H9 (cell line): ENCODE data around the gene BAZ1B. TPM values are rescaled to one million over a fixed set of nuclear protein-coding genes. Genes with fewer than 3 reads are reported as not detected.

Source experiments
- DNase-seq: peaks from one replicate; pipeline ENCODE4 v3.0.0-alpha.2; 2017
- H2AFZ ChIP-seq: one replicate; pipeline ENCODE4 v1.6.1; 2013; ENCODE audit warnings: mild to moderate bottlenecking, low read length, control low read depth, moderate library complexity
- H2AK5ac ChIP-seq: 2 replicates; pipeline ENCODE4 v1.6.1; 2013; ENCODE audit warnings: low read length, control low read depth, mixed read lengths; ENCODE audit not compliant: insufficient read length
- H2BK120ac ChIP-seq: one replicate; pipeline ENCODE4 v1.6.1; 2013; ENCODE audit warnings: low read depth, mild to moderate bottlenecking, low read length, control low read depth, inconsistent platforms; ENCODE audit not compliant: poor library complexity, severe bottlenecking
- H2BK12ac ChIP-seq: 2 replicates; pipeline ENCODE4 v1.6.1; 2013; ENCODE audit warnings: low read length, control low read depth, mixed read lengths, low read depth; ENCODE audit not compliant: insufficient read length
- H2BK15ac ChIP-seq: 2 replicates; pipeline ENCODE4 v1.6.1; 2013; ENCODE audit warnings: low read depth, low read length, control low read depth
- H2BK20ac ChIP-seq: one replicate; pipeline ENCODE4 v1.6.1; 2013; ENCODE audit warnings: low read depth, mild to moderate bottlenecking, low read length, control low read depth, inconsistent platforms; ENCODE audit not compliant: poor library complexity, severe bottlenecking
- H2BK5ac ChIP-seq: 2 replicates; pipeline ENCODE4 v1.6.1; 2013; ENCODE audit warnings: low read length, control low read depth, mixed read lengths; ENCODE audit not compliant: insufficient read length
- H3K14ac ChIP-seq: 2 replicates; pipeline ENCODE4 v1.6.1; 2013; ENCODE audit warnings: low read length, control low read depth; ENCODE audit not compliant: insufficient read depth
- H3K18ac ChIP-seq: 2 replicates; pipeline ENCODE4 v1.6.1; 2013; ENCODE audit warnings: low read depth, mild to moderate bottlenecking, mixed read lengths, low read length, control low read depth; ENCODE audit not compliant: insufficient read length
- H3K23ac ChIP-seq: 2 replicates; pipeline ENCODE4 v1.6.1; 2013; ENCODE audit warnings: low read length, control low read depth, mixed read lengths, low read depth; ENCODE audit not compliant: insufficient read length
- H3K23me2 ChIP-seq: 2 replicates; pipeline ENCODE4 v1.6.1; 2013; ENCODE audit warnings: low read depth, mild to moderate bottlenecking, mixed read lengths, low read length, control low read depth; ENCODE audit not compliant: insufficient read length, poor library complexity, severe bottlenecking
- H3K27ac ChIP-seq: 2 replicates; pipeline ENCODE4 v1.5.1; 2013; ENCODE audit warnings: low read length, control low read depth, mixed read lengths, low read depth; ENCODE audit not compliant: insufficient read length
- H3K27me3 ChIP-seq: 2 replicates; pipeline ENCODE4 v1.6.1; 2013; ENCODE audit warnings: low read length, control low read depth, inconsistent platforms; ENCODE audit not compliant: insufficient read depth
- H3K4ac ChIP-seq: 2 replicates; pipeline ENCODE4 v1.6.1; 2013; ENCODE audit warnings: low read depth, mild to moderate bottlenecking, control low read depth, inconsistent platforms, low read length, moderate library complexity
- H3K4me1 ChIP-seq: 2 replicates; pipeline ENCODE4 v1.6.1; 2013; ENCODE audit warnings: low read length, control low read depth, inconsistent platforms; ENCODE audit not compliant: insufficient read depth
- H3K4me2 ChIP-seq: 2 replicates; pipeline ENCODE4 v1.6.1; 2013; ENCODE audit warnings: low read length, control low read depth, mixed read lengths; ENCODE audit not compliant: insufficient read length, insufficient read depth
- H3K56ac ChIP-seq: 2 replicates; pipeline ENCODE4 v1.6.1; 2013; ENCODE audit warnings: low read depth, mild to moderate bottlenecking, mixed read lengths, low read length, control low read depth; ENCODE audit not compliant: insufficient read length
- H3K79me1 ChIP-seq: 2 replicates; pipeline ENCODE4 v1.6.1; 2013; ENCODE audit warnings: low read depth, mild to moderate bottlenecking, moderate library complexity, low read length, control low read depth, inconsistent platforms; ENCODE audit not compliant: insufficient read depth, poor library complexity, severe bottlenecking
- H3K79me2 ChIP-seq: 2 replicates; pipeline ENCODE4 v1.6.1; 2013; ENCODE audit warnings: low read length, control low read depth, inconsistent platforms; ENCODE audit not compliant: insufficient read depth
- H3K9ac ChIP-seq: 2 replicates; pipeline ENCODE4 v1.6.1; 2013; ENCODE audit warnings: low read length, control low read depth, mixed read lengths; ENCODE audit not compliant: insufficient read length; ENCODE audit errors: extremely low read depth
- H3K9me3 ChIP-seq: one replicate; pipeline ENCODE4 v1.6.1; 2013; ENCODE audit warnings: low read depth, low read length, inconsistent platforms; ENCODE audit not compliant: control insufficient read depth
- H3T11ph ChIP-seq: one replicate; pipeline ENCODE4 v1.6.1; 2013; ENCODE audit warnings: mild to moderate bottlenecking, low read length, control low read depth, inconsistent platforms
- H4K20me1 ChIP-seq: one replicate; pipeline ENCODE4 v1.6.1; 2013; ENCODE audit not compliant: control insufficient read depth, insufficient read length, insufficient read depth
- H4K5ac ChIP-seq: 2 replicates; pipeline ENCODE4 v1.6.1; 2013; ENCODE audit warnings: low read depth, mild to moderate bottlenecking, mixed read lengths, low read length, control low read depth; ENCODE audit not compliant: insufficient read length
- H4K8ac ChIP-seq: replicated peaks from 2 replicates; pipeline ENCODE4 v1.6.1; 2013; ENCODE audit warnings: low read length, control low read depth, mixed read lengths, low read depth; ENCODE audit not compliant: insufficient read length
- H4K91ac ChIP-seq: 2 replicates; pipeline ENCODE4 v1.6.1; 2013; ENCODE audit warnings: low read depth, mild to moderate bottlenecking, moderate library complexity, mixed read lengths, low read length, control low read depth; ENCODE audit not compliant: insufficient read length
- H3K27ac Mint-ChIP-seq, 3 experiments: 2 replicates in 2 of 3; 3 replicates in 1 of 3; pipeline ENCODE4 v1.8.0; 2020 to 2021; ENCODE audit warnings: mixed read lengths in 3 of 3, mild to moderate bottlenecking in 1 of 3, moderate library complexity in 1 of 3
- H3K27me3 Mint-ChIP-seq: 2 replicates; pipeline ENCODE4 v1.8.0; 2021; ENCODE audit warnings: low read depth, mild to moderate bottlenecking, moderate library complexity, mixed read lengths
- H3K36me3 Mint-ChIP-seq, 3 experiments: 2 replicates in 2 of 3; 3 replicates in 1 of 3; pipeline ENCODE4 v1.8.0; 2020 to 2021; ENCODE audit warnings: low read depth in 3 of 3, mixed read lengths in 3 of 3; ENCODE audit not compliant: insufficient read depth in 1 of 3
- H3K4me1 Mint-ChIP-seq, 2 experiments: 2 replicates each; pipeline ENCODE4 v1.8.0; 2020; ENCODE audit warnings: mixed read lengths in 2 of 2
- H3K4me3 Mint-ChIP-seq, 2 experiments: 2 replicates in 1 of 2; 3 replicates in 1 of 2; pipeline ENCODE4 v1.8.0; 2020 to 2021; ENCODE audit warnings: mild to moderate bottlenecking in 2 of 2, mixed read lengths in 2 of 2, moderate library complexity in 1 of 2
- H3K9me3 Mint-ChIP-seq, 2 experiments: 2 replicates in 1 of 2; 3 replicates in 1 of 2; pipeline ENCODE4 v1.8.0; 2020; ENCODE audit warnings: mild to moderate bottlenecking in 2 of 2, mixed read lengths in 2 of 2, moderate library complexity in 1 of 2
- CTCF ChIP-seq: fragments of 200-600 bp; sonication (generic); conservative IDR thresholded peaks from 3 replicates; pipeline ENCODE4 v1.8.0; 2021; ENCODE audit warnings: antibody characterized with exemption, mild to moderate bottlenecking
- WGBS: extraction: QIAGEN DNeasy Blood & Tissue Kit; methylation state at CpG from one replicate; pipeline ENCODE4 v1.1.7; 2013; ENCODE audit warnings: missing lambda C conversion rate, low lambda C conversion rate, mixed read lengths; ENCODE audit not compliant: insufficient read length; ENCODE audit errors: extremely low coverage; 5-methylcytosine and 5-hydroxymethylcytosine counted together
- total RNA-seq: library from RNA; stranded (reverse); gene quantifications from 2 replicates; pipeline ENCODE4 v1.2.1, GENCODE V29; 2021

BAZ1B gene
- total RNA-seq, 1 experiment from 2014 or later = 96.4 TPM

DNA sequence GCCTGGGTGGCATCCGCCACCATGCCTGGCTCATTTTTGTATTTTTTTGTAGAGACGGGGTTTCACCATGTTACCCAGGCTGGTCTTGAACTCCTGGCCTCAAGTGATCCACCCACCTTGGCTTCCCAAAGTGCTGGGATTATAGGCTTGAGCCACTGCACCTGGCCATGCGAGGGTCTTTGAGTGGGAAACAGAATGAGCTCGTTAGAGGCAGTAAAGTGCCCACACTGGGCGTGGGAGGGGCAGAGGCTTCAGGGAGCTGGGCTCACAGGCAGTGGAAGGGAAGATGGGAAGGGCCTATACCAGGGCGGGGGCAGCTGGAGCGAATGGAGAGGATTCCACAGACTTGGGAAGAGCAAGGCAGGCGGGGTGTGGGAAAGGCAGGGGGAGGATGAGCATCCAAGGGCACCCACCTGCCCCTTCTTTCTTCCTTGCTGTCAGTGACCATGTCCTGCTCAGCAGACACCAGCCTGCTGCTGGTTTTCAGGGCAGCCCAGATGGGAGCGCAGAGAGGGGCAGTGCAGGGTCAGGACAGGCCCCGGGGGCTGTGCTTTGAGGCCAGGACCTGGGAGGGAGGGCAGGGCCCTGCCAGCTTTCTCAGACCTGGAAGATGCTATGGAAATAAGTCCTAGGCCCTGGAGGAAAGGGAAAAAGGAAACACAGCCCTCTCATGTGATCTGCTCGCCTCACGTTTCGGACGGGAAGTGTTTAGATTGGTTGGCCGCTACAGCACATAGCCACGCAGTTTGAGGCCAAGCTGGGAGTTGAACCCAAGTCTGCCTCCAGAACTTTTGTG is 84.3 kb downstream of the BAZ1B start:
- Histone ChIP-seq H3K79me2 (no peaks in the 10 kb centered on the region), H4K91ac (no peak overlapping the region), H2BK20ac (no peak overlapping the region), H3K9me3 (no peaks in the 10 kb centered on the region), H4K20me1 (no peaks in the 10 kb centered on the region), H3K23me2 (no peaks in the 10 kb centered on the region), H3K14ac (no peak overlapping the region; the same call in 1 of the 2 replicates), H3K79me1 (no peaks in the 10 kb centered on the region), H2BK5ac (no peak overlapping the region), H2BK120ac (no peak overlapping the region), H3T11ph (no peak overlapping the region), H4K5ac (no peak overlapping the region), H3K9ac (no peak overlapping the region), H3K4ac (no peak overlapping the region), H3K4me1 (no peaks in the 10 kb centered on the region), H3K4me2 (no peak overlapping the region), H2AK5ac (no peak overlapping the region), H3K56ac (no peak overlapping the region), H3K27me3 (no peaks in the 10 kb centered on the region; the same call in 1 of the 2 replicates), H3K23ac (no peak overlapping the region), H3K27ac (no peak overlapping the region), H2BK12ac (no peak overlapping the region), H2BK15ac (no peak overlapping the region), H4K8ac (no peak overlapping the region), H2AFZ (no peak overlapping the region), H3K18ac (no peak overlapping the region)
- peaks cover 0 to 3% of the 10 kb centered on the region in 2 experiments; a peak in 2 of 5 replicates for H3K9me3 Mint-ChIP-seq
- WGBS = no CpG with 5 or more reads among the region's 16 CpGs
- peaks cover 23 to 40% (median 39%) of the 10 kb centered on the region in 3 experiments; a peak in 6 of 7 replicates for H3K36me3 Mint-ChIP-seq
- DNase-seq = no peak
- peak overlapping the region; percentile 57 to 93 (median 65); a peak in 5 of 7 replicates for H3K27ac Mint-ChIP-seq
- TF ChIP-seq CTCF = no peak
- H3K27me3 Mint-ChIP-seq = peaks cover 14% of the 10 kb centered on the region
- no peak overlapping the region for H3K4me3 Mint-ChIP-seq
- H3K4me1 Mint-ChIP-seq = peaks cover 0 to 8% of the 10 kb centered on the region in 2 experiments; a peak in 3 of 4 replicates
